GM10266 (cell line): ENCODE measurements around the gene RIMBP2.

ENCODE experiments used
- DNase-seq: peaks from one replicate; pipeline ENCODE4 v3.0.0; 2012; ENCODE audit errors: extremely low spot score
- TF ChIP-seq, protein P1 (sequence below): IDR thresholded peaks from 2 replicates; pipeline ENCODE4 v1.5.1; 2012; ENCODE audit warnings: mild to moderate bottlenecking, low read depth; ENCODE audit not compliant: control insufficient read depth, insufficient read depth; ENCODE audit errors: missing control alignments

RIMBP2 gene

DNA sequence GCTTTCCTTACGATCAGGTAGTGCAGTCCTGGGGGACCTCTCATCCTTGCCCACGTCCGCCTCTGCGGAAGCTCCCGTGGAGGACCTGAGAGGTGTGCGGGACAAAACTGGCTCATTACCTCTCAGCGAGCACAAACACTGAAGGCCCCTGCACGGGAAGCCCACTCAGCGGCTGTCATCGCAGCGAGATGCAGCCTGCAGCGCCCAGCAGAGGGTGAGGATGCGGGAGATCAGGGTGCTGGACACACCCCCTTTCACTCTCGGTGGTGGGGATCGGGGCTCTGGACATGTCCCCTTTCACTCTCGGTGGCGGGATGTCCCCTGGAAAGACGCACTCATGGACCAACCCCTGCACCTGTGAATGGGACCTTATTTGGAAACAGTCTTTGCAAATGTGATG, 266.8 kb downstream of the RIMBP2 start:
- DNase-seq: no peak
- TF ChIP-seq, protein P1, sequence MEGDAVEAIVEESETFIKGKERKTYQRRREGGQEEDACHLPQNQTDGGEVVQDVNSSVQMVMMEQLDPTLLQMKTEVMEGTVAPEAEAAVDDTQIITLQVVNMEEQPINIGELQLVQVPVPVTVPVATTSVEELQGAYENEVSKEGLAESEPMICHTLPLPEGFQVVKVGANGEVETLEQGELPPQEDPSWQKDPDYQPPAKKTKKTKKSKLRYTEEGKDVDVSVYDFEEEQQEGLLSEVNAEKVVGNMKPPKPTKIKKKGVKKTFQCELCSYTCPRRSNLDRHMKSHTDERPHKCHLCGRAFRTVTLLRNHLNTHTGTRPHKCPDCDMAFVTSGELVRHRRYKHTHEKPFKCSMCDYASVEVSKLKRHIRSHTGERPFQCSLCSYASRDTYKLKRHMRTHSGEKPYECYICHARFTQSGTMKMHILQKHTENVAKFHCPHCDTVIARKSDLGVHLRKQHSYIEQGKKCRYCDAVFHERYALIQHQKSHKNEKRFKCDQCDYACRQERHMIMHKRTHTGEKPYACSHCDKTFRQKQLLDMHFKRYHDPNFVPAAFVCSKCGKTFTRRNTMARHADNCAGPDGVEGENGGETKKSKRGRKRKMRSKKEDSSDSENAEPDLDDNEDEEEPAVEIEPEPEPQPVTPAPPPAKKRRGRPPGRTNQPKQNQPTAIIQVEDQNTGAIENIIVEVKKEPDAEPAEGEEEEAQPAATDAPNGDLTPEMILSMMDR: no peak

DNA sequence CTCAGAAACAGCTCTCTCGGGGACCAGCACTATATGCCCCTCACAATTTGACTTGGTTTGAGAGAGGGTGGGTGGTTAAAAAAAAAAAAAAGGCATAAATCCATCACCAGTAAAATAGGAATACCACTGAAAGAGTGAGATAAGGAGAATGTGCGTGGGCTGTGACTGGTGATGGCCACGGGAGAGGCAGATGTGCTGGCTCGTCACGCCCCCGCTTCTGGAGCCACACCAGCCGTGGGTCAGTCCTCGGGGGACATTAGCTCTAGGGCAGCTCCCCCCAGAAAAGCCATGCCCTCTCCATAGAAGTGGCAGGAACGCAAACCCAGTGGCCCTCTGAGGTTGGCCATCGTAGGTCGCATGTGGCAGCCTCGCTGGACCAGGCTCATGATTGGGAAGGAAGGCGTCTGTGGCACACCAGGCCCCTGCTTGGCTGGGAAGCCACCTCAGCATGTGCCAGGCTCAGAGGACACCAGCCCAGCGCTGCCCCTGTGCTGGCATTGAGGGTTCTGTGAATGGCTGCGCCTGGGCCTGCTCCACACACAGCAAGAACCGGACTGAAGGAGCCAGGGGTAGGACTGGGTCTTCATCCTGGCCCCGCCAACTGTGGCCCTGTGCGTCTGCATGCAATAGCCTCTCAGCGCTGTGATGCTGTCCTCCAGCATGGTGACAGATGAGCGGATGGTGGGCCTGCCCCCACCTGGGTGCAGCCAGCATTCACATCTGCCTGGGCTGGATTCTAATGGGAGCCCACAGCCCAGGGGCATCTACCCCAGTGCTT, 267.9 kb downstream of the RIMBP2 start:
- TF ChIP-seq, protein P1: no peak
- DNase-seq: no peak

DNA sequence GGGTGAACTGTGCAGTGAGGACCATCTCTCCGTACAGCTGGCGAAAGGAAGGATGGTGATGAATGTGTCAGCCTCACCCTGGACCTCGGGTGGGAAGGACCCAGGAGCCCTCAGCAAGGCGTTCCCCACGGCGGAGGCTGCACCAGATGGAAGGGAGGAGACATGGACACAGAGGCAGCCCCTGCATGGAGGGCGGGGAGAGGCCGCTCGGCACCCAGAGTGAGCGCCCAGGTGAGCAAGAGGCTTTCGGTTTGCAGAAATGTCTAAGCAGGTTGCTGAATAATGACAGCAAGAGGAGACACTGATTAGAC, 268.5 kb downstream of the RIMBP2 start:
- TF ChIP-seq, protein P1: no peak
- no peak for DNase-seq

DNA sequence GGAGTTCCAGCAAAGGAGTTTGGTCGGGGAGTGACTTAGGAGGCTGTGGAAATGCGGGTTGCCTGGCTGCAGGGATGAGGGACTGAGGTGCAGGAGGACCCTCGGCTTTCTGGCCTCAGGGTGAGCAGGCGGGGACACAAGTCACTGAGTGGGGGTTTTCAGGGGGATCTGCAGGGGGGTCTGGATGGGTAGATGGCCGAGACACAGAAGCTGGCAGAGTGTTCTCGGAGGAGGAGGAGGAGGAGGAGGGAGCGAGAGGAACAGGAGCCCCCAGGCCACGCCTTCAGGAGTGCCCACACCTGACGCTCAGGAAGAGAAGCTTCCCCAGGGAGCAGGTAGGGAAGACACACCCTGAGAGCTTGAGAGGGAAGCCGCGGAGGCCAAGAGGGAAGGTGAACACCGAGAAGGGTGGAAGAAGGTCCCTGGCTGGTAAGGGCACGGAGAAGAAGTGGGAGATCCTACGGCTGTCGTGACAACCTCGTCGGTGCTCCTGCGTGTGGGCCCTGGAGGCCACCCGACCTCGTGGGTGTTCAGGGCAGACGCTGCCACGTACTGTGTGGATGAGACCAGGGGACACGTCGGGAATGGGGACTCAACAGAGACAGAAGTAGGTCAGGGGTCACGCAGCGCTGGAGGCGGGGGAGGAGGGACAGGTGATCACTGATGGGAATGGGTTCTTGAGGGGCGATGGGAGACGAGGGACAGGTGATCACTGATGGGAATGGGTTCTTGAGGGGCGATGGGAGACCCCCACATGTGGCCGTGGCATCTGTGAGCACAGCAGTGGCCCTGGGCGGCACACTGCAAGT, 269.0 kb downstream of the RIMBP2 start:
- TF ChIP-seq, protein P1: no peak

DNA sequence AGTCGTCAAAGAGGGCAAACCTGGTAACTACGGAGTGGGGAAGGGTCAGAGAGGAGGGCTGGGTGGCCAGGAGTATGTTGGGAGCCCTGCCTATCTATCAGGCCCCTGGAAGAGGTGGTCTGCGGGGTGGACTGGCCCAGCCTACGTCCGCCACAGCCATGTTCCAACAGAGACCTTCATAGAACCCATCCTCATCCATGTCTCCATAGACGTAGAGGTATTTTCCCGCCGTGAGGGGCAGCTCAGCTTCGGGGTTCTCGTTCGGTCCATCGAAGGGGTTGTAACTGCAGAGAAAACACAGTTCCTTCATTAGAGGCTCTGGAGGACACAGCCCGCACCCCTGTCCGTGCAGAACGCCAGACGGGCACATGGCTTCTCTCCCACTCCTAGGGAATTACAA, 271.1 kb downstream of the RIMBP2 start:
- TF ChIP-seq, protein P1: no peak
- DNase-seq: no peak

More for the DNA sequence above, 269.0 kb downstream of the RIMBP2 start:
- DNase-seq: no peak

DNA sequence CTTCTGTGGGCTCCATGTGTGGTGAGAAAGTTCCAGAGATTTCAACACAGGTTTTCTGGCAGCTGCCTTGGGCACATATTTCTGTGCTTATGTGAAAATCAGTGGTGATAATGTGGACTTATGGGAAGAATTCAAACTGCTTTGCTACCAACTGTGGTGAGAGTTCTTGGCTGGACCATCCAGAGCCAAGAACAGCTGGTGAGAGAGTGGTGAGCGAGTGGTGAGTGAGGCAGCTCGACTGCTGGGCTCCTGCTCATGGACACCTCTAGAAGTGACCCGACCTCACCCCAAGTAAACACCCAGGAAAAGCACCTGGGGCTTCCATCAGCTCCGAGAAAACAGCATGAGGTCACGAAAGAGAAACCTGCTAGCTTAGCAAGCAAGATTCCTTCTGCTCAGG, 272.0 kb downstream of the RIMBP2 start:
- DNase-seq: no peak
- TF ChIP-seq, protein P1: no peak
